Endothelial cell of umbilical vein (primary cell): ENCODE results near the gene C1R. TPM values are rescaled to one million over a fixed set of nuclear protein-coding genes. Genes with fewer than 3 reads are reported as not detected.

Experiments
- BruUV-seq: library from RNA; stranded (reverse); fragments of 400-500 nt; replicated peaks from 2 replicates; lab custom pipeline; 2021; lab: Mats Ljungman, UMichigan
- CTCF ChIA-PET: fragments of 300-600, 350-600 bp; sonication (Branson Sonifier 250); formaldehyde crosslinking; loops from one replicate; lab custom pipeline; 2021; ENCODE audit warnings: antibody characterized with exemption, inconsistent platforms; lab: Charles Lee
- POLR2A ChIA-PET: fragments of 300-600, 350-600 bp; sonication (Branson Sonifier 250); formaldehyde crosslinking; loops from one replicate; lab custom pipeline; 2021; ENCODE audit warnings: antibody characterized with exemption, inconsistent platforms; lab: Charles Lee
- DNase-seq: peaks from one replicate; pipeline ENCODE4 v3.0.0-alpha.2; 2011; ENCODE audit warnings: low read depth, low spot score
- FAIRE-seq: peaks from 2 replicates; lab custom pipeline; 2011; peaks lifted over from hg19 to GRCh38; lab: Jason Lieb, UNC
- H2AFZ ChIP-seq: 2 replicates; pipeline ENCODE4 v1.6.0; 2012; ENCODE audit warnings: low read depth, low read length, control low read depth, inconsistent platforms
- H3K27ac ChIP-seq: 2 replicates; pipeline ENCODE4 v1.5.1; 2011; ENCODE audit warnings: low read depth, mild to moderate bottlenecking, control low read depth, low read length, moderate library complexity; ENCODE audit not compliant: insufficient read depth
- H3K27me3 ChIP-seq, 2 experiments: 2 replicates each; pipeline versions ENCODE4 v1.6.0 to v1.6.1; 2011; ENCODE audit warnings: low read length in 2 of 2, mixed read lengths in 1 of 2; ENCODE audit not compliant: control insufficient read depth in 2 of 2, insufficient read depth in 2 of 2
- H3K36me3 ChIP-seq, 2 experiments: 2 replicates in 1 of 2; 3 replicates in 1 of 2; pipeline ENCODE4 v1.5.1; 2011; ENCODE audit warnings: low read length in 2 of 2, mild to moderate bottlenecking in 1 of 2, moderate library complexity in 1 of 2; ENCODE audit not compliant: control insufficient read depth in 2 of 2, insufficient read depth in 2 of 2; ENCODE audit errors: extremely low read depth in 1 of 2
- H3K4me1 ChIP-seq: 3 replicates; pipeline ENCODE4 v1.5.1; 2011; ENCODE audit warnings: mild to moderate bottlenecking, low read length; ENCODE audit not compliant: control insufficient read depth, insufficient read depth; ENCODE audit errors: extremely low read depth
- H3K4me2 ChIP-seq: 2 replicates; pipeline ENCODE4 v1.6.1; 2011; ENCODE audit warnings: low read length, control low read depth, mixed read lengths; ENCODE audit not compliant: insufficient read depth
- H3K4me3 ChIP-seq, 3 experiments: fragments of 200-600 bp in 1 of 3; sonication (generic), shearing (Covaris generic) in 1 of 3; replicated peaks in 1 of 3; 2 replicates each; pipeline ENCODE4 v1.5.1; 2011 to 2016; ENCODE audit warnings: control low read depth in 3 of 3, low read length in 3 of 3, mild to moderate bottlenecking in 2 of 3, inconsistent platforms in 1 of 3, low read depth in 1 of 3, moderate library complexity in 1 of 3; ENCODE audit not compliant: insufficient read depth in 1 of 3
- H3K79me2 ChIP-seq: 2 replicates; pipeline ENCODE4 v1.6.0; 2012; ENCODE audit warnings: low read length, inconsistent platforms; ENCODE audit not compliant: control insufficient read depth, insufficient read depth
- H3K9ac ChIP-seq: replicated peaks from 2 replicates; pipeline ENCODE3; 2011; ENCODE audit warnings: low read length, control low read depth; ENCODE audit not compliant: insufficient read depth; ENCODE audit errors: extremely low read depth
- H3K9me1 ChIP-seq: replicated peaks from 3 replicates; pipeline ENCODE4 v1.6.0; 2011; ENCODE audit warnings: mild to moderate bottlenecking, low read length; ENCODE audit not compliant: control insufficient read depth, insufficient read depth; ENCODE audit errors: extremely low read depth
- H3K9me3 ChIP-seq: replicated peaks from 2 replicates; pipeline ENCODE4 v1.5.1; 2012; ENCODE audit warnings: low read length, inconsistent platforms; ENCODE audit not compliant: control insufficient read depth, insufficient read depth
- H4K20me1 ChIP-seq: replicated peaks from 2 replicates; pipeline ENCODE3; 2011; ENCODE audit warnings: mild to moderate bottlenecking, low read length; ENCODE audit not compliant: control insufficient read depth, insufficient read depth; ENCODE audit errors: extremely low read depth
- CTCF ChIP-seq, 2 donors: IDR thresholded peaks; 1 replicate in 1 of 2; 2 replicates in 1 of 2; pipeline ENCODE4 v1.5.1; 2011; ENCODE audit warnings: low read length in 2 of 2, mild to moderate bottlenecking in 2 of 2, moderate library complexity in 2 of 2, control low read depth in 1 of 2, inconsistent platforms in 1 of 2, low read depth in 1 of 2; ENCODE audit not compliant: insufficient read depth in 1 of 2; ENCODE audit errors: extremely low read depth in 1 of 2
- EZH2 ChIP-seq: IDR thresholded peaks from 2 replicates; pipeline ENCODE4 v1.6.1; 2012; ENCODE audit warnings: borderline replicate concordance, low read depth, mild to moderate bottlenecking, moderate library complexity, low read length, inconsistent platforms; ENCODE audit not compliant: severe bottlenecking
- FOS ChIP-seq: IDR thresholded peaks from 2 replicates; pipeline ENCODE4 v1.6.1; 2011; ENCODE audit warnings: mild to moderate bottlenecking, low read length, moderate library complexity, borderline replicate concordance; ENCODE audit not compliant: insufficient read depth
- GATA2 ChIP-seq: IDR thresholded peaks from 2 replicates; pipeline ENCODE4 v1.7.0; 2011; ENCODE audit warnings: low read depth, mild to moderate bottlenecking, moderate library complexity, mixed read lengths, low read length; ENCODE audit not compliant: insufficient read length, insufficient read depth
- JUN ChIP-seq: IDR thresholded peaks from 2 replicates; pipeline ENCODE4 v1.6.1; 2011; ENCODE audit warnings: borderline replicate concordance, low read depth; ENCODE audit not compliant: insufficient read length, insufficient read depth
- MYC ChIP-seq: IDR thresholded peaks from one replicate; pipeline ENCODE4 v1.6.1; 2011; ENCODE audit warnings: mild to moderate bottlenecking, low read depth, low read length
- POLR2A ChIP-seq: IDR thresholded peaks from 2 replicates; pipeline ENCODE4 v1.6.1; 2012; ENCODE audit warnings: low read depth, mild to moderate bottlenecking, control low read depth, low read length
- POLR2AphosphoS5 ChIP-seq: IDR thresholded peaks from 2 replicates; pipeline ENCODE4 v1.6.1; 2012; ENCODE audit warnings: low read depth, mild to moderate bottlenecking, control low read depth, low read length, moderate library complexity; ENCODE audit not compliant: insufficient read depth
- dilution Hi-C: fragments of 300-500 bp; cut with MboI; formaldehyde crosslinking; loops from one replicate; pipeline ENCODE4 v1.15.0; 2019; ENCODE audit warnings: low sequenced_read_pairs; ENCODE audit not compliant: extremely low pct_ligation_motif_present
- intact Hi-C: fragments of 100-400 bp; cut with micrococcal nuclease; formaldehyde crosslinking; loops from one replicate; pipeline ENCODE4 v1.10.0; 2022
- polyA plus RNA-seq, 4 experiments: library from polyadenylated mRNA; depleted of rRNA in 3 of 4; stranded (reverse) in 3 of 4; unstranded in 1 of 4; fragments of >200 nt; gene quantifications; 2 replicates each; pipeline versions ENCODE4 v1.2.1 to v1.2.3, GENCODE V29; 2011 to 2012; ENCODE audit warnings: missing spikeins in 1 of 4
- total RNA-seq: library from RNA; stranded (reverse); gene quantifications from 2 replicates; pipeline ENCODE4 v1.2.3, GENCODE V29; 2021
- TF ChIP-seq, protein P1 (sequence below): IDR thresholded peaks from 2 replicates; pipeline ENCODE4 v1.6.1; 2011; ENCODE audit not compliant: insufficient read depth, insufficient read length

C1R gene
- total and polyA plus RNA-seq, 2 donors (not counting 3 experiments of a cell fraction or from before 2014, with no cell fraction given): 3.6 to 5.8 TPM

DNA sequence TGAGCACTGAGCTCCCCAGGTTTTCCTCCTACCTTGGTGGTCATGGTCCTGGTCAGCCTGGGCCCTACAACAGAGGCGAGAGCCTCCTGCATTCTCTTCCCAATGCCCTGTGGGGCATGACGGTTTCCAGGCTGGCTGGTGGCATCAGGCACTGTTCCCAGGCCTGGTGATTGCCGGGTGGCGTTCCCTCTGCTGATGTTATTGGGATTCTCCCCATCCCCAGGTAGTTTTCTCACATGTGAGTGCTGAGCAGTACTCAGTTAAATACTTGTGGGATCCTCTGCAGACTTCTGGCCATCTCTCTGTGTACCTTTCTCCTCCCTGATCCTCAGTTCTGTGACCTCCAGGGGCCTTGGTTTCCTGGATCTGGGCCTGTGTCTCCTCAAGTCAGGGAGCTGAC lies 15.8 kb downstream of the C1R start:
- FAIRE-seq: no peak

More for the DNA sequence above, 15.8 kb downstream of the C1R start:
- DNase-seq: no peak
- Histone ChIP-seq H3K79me2 (no peaks in the 10 kb centered on the region), H3K4me3 (no peak overlapping the region), H3K36me3 (no peaks in the 10 kb centered on the region), H2AFZ (no peak overlapping the region), H3K9ac (no peak overlapping the region), H3K4me2 (no peak overlapping the region), H4K20me1 (no peaks in the 10 kb centered on the region), H3K9me1 (no peaks in the 10 kb centered on the region), H3K27me3 (peaks cover 8 to 18% of the 10 kb centered on the region in 2 experiments), H3K27ac (no peak overlapping the region), H3K9me3 (no peaks in the 10 kb centered on the region), H3K4me1 (no peaks in the 10 kb centered on the region)
- CTCF ChIA-PET: interaction anchor here (1.1 kb wide), 1 partner anchor 56 kb away, joined by 3 read pairs; no protein-coding TSS in a partner anchor
- POLR2A ChIA-PET: no interaction called here
- dilution Hi-C loops (no loop called here), intact Hi-C loops (no loop called here)
- BruUV-seq: no TSS peak
- no peak for TF ChIP-seq JUN
- no peak for TF ChIP-seq GATA2
- TF ChIP-seq POLR2AphosphoS5: no peak
- no peak for TF ChIP-seq MYC
- no peak for TF ChIP-seq EZH2
- TF ChIP-seq, protein P1, sequence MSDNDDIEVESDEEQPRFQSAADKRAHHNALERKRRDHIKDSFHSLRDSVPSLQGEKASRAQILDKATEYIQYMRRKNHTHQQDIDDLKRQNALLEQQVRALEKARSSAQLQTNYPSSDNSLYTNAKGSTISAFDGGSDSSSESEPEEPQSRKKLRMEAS: no peak
- no peak for TF ChIP-seq FOS
- TF ChIP-seq CTCF (IDR thresholded peaks at IDR 0.05; ENCODE audit: extremely low read depth in 1 of 2, insufficient read depth in 1 of 2, low read depth in 1 of 2, low read length in 2 of 2): no peak
- TF ChIP-seq POLR2A: no peak
